Activated CD4-positive, alpha-beta T cell treated with anti-CD3 and anti-CD28 coated beads, Interleukin-2, amount 10 ng/mL, durations not matched to agents 7 days and 5 days (primary cell): ENCODE results near the gene C1orf185. TPM values are rescaled to one million over a fixed set of nuclear protein-coding genes. Genes with fewer than 3 reads are reported as not detected.
"Not testable (repeated sequence)": the region's sequence is repeated elsewhere in the genome, so short reads cannot be mapped to it uniquely, and the experiment has no call there.

Experiments used
- CTCF ChIA-PET: fragments of 350-600 bp; sonication (Branson Sonifier 250); formaldehyde crosslinking; loops from one replicate; lab custom pipeline; 2021; ENCODE audit warnings: antibody characterized with exemption; lab: Charles Lee
- POLR2A ChIA-PET: fragments of 350-600 bp; sonication (Branson Sonifier 250); formaldehyde crosslinking; loops from one replicate; lab custom pipeline; 2021; ENCODE audit warnings: antibody characterized with exemption; lab: Charles Lee
- DNase-seq: peaks from one replicate; pipeline ENCODE4 v3.0.0-alpha.2; 2020
- H3K27ac Mint-ChIP-seq: one replicate; pipeline ENCODE4 v1.8.0; 2021; ENCODE audit warnings: mild to moderate bottlenecking, moderate library complexity, mixed read lengths
- H3K27me3 Mint-ChIP-seq: one replicate; pipeline ENCODE4 v1.8.0; 2021; ENCODE audit warnings: mixed read lengths
- H3K36me3 Mint-ChIP-seq: one replicate; pipeline ENCODE4 v1.8.0; 2021; ENCODE audit warnings: low read depth, mixed read lengths
- H3K4me1 Mint-ChIP-seq: one replicate; pipeline ENCODE4 v1.8.0; 2021; ENCODE audit warnings: mixed read lengths
- H3K4me3 Mint-ChIP-seq: one replicate; pipeline ENCODE4 v1.8.0; 2021; ENCODE audit warnings: mild to moderate bottlenecking, moderate library complexity, mixed read lengths
- H3K9me3 Mint-ChIP-seq: one replicate; pipeline ENCODE4 v1.8.0; 2021; ENCODE audit warnings: mixed read lengths
- total RNA-seq, 2 experiments: library from RNA; stranded (reverse); gene quantifications; one replicate each; pipeline ENCODE4 v1.2.3, GENCODE V29; 2021

The C1orf185 gene
- total RNA-seq, 2 experiments from 2014 or later, result not detected

- H3K36me3 Mint-ChIP-seq, result no peaks in the 10 kb centered on the region
- H3K4me1 Mint-ChIP-seq, result no peaks in the 10 kb centered on the region
- H3K9me3 Mint-ChIP-seq, result no peaks in the 10 kb centered on the region
- H3K27me3 Mint-ChIP-seq, result peaks cover 42% of the 10 kb centered on the region
- H3K4me3 Mint-ChIP-seq, result no peak overlapping the region
- POLR2A ChIA-PET, result no interaction called here
- CTCF ChIA-PET, result no interaction called here
- DNase-seq, result no peak
- no peak overlapping the region for H3K27ac Mint-ChIP-seq
These were observed 4.9 kb upstream of the C1orf185 start for GRCh38 chr1:51097171-51097570.

DNA sequence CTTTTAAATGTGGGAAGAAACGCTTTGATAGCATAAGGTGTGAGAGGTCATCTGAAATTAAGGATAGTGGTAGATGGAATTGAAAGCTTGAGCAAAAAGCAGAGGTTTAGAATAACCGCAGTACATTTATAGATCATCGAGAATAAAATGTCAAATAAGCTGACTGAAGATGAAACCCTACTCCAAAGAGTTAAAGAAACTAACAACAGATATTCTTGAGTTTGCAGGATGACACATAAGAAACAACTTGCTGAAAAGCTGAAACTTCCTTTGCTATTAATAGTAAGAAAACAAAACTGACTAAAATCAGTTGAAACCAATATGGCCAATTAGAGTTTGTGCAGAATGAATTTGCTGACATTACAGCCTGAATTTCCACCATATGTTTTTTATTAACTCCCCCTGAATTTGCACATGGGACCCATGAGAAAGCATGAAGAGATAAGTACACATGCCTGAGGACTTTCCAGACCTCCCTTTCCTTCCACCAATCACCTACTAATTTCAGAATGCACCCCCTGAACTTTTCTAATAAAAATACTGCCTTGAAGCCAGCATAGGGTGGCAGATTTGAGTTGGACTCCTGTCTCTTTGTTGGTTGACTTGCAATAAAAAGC lies 1.7 kb upstream of the C1orf185 start:
- DNase-seq, result no peak
- POLR2A ChIA-PET, result no interaction called here

DNA sequence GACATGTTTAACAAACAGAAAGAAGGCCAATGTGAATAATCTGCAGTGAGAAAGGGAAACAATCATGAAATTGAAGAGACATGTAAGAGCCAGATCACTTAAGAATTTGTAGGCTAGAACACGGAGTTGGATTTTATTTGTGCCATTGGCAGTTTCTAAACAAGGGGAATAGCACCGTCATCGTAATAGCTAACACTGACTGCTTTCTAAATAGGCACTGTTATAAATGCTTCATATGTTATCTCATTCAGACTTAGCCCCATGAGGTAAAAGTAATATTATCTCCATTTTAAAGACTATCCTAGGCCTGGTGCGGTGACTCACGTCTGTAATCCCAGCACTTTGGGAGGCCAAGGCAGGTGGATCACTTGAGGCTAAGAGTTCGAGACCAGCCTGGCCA lies 12.1 kb downstream of the C1orf185 start:
- Mint-ChIP-seq H3K27me3 (peaks cover 26% of the 10 kb centered on the region), H3K4me1 (no peaks in the 10 kb centered on the region), H3K4me3 (no peak overlapping the region), H3K9me3 (no peaks in the 10 kb centered on the region), H3K36me3 (no peaks in the 10 kb centered on the region), H3K27ac (no peak overlapping the region)
- CTCF ChIA-PET, result interaction anchor here (1.1 kb wide), 1 partner anchor 77 kb away, joined by 3 read pairs; no protein-coding TSS in a partner anchor
- POLR2A ChIA-PET, result no interaction called here
- DNase-seq, result no peak

More for the DNA sequence above, 1.7 kb upstream of the C1orf185 start:
- no peak overlapping the region for H3K27ac Mint-ChIP-seq
- H3K36me3 Mint-ChIP-seq, result no peaks in the 10 kb centered on the region
- peaks cover 24% of the 10 kb centered on the region for H3K27me3 Mint-ChIP-seq
- no peak overlapping the region for H3K4me3 Mint-ChIP-seq
- no peaks in the 10 kb centered on the region for H3K9me3 Mint-ChIP-seq
- CTCF ChIA-PET, result interaction anchor here (0.9 kb wide), 1 partner anchor 155 kb away, joined by 3 read pairs; no protein-coding TSS in a partner anchor
- H3K4me1 Mint-ChIP-seq, result no peaks in the 10 kb centered on the region

DNA sequence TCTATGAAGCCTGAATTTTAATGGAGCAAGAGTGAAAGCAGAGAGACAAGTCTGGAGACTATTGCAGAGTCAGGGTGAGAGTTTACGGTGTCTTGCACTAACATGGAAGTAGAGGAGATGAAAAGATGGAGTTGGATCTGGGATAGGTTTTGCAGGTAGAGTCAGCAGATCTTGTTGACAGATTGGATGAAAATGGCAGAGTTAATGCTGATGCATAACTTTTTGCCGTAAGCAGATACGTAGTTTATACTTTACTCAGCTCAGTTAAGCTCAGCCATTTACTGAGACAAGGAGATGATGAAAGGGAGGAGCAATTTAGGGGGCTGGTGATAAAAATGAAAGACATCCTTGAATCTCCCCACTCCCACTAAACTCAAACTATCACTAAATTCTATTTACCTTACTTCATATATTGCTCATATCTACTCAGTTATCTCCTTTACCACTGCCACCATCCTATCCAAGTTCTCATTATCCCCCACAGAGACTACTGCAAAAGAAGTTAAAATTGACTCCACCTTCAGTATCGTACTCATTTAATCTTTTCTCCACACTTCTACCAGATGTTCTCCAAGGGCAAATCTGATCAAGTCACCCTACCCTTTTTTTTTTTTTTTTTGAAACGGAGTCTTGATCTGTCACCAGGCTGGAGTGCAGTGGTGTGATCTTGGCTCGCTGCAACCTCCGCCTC lies 13.8 kb downstream of the C1orf185 start:
- no peak overlapping the region for H3K27ac Mint-ChIP-seq
- peaks cover 14% of the 10 kb centered on the region for H3K27me3 Mint-ChIP-seq
- no peak overlapping the region for H3K4me3 Mint-ChIP-seq
- no peaks in the 10 kb centered on the region for H3K36me3 Mint-ChIP-seq
- no peaks in the 10 kb centered on the region for H3K9me3 Mint-ChIP-seq
- ChIA-PET POLR2A (no interaction called here), CTCF (no interaction called here)
- no peak for DNase-seq
- H3K4me1 Mint-ChIP-seq, result no peaks in the 10 kb centered on the region

- Mint-ChIP-seq H3K36me3 (no peaks in the 10 kb centered on the region), H3K9me3 (no peaks in the 10 kb centered on the region), H3K4me1 (no peaks in the 10 kb centered on the region), H3K27ac (no peak overlapping the region), H3K27me3 (peaks cover 24% of the 10 kb centered on the region), H3K4me3 (no peak overlapping the region)
- CTCF ChIA-PET, result no interaction called here
- DNase-seq, result no peak
- POLR2A ChIA-PET, result no interaction called here
These were observed 17.3 kb downstream of the C1orf185 start for GRCh38 chr1:51119331-51119730.

- Mint-ChIP-seq H3K4me3 (no peak overlapping the region), H3K27ac (no peak overlapping the region), H3K4me1 (no peaks in the 10 kb centered on the region), H3K27me3 (peaks cover 26% of the 10 kb centered on the region), H3K36me3 (no peaks in the 10 kb centered on the region), H3K9me3 (no peaks in the 10 kb centered on the region)
- ChIA-PET CTCF (no interaction called here), POLR2A (no interaction called here)
- no peak for DNase-seq
These were observed 18.6 kb downstream of the C1orf185 start for GRCh38 chr1:51120629-51121028.

DNA sequence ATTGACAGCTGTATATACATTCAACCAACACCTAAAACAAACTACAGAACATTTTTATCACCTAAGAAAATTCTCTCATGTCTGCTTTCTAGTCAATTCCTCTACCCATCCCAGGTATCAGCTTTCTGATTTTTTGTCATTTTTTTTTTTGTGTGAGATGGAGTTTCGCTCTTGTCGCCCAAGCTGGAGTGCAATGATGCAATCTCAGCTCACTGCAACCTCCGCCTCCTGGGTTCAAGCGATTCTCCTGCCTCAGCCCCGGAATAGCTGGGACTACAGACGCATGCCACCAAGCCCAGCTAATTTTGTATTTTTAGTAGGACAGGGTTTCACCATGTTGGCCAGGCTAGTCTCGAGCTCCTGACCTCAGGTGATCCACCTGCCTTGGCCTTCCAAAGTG lies 25.1 kb downstream of the C1orf185 start:
- H3K9me3 Mint-ChIP-seq, H3K4me3 Mint-ChIP-seq, CTCF ChIA-PET, H3K27ac Mint-ChIP-seq, POLR2A ChIA-PET, H3K4me1 Mint-ChIP-seq, H3K36me3 Mint-ChIP-seq, DNase-seq: not testable (repeated sequence)
- peaks cover 32% of the 10 kb centered on the region for H3K27me3 Mint-ChIP-seq

GRCh38 chr1:51131185-51131584 lies 29.2 kb downstream of the C1orf185 start:
- H3K27me3 Mint-ChIP-seq, result peaks cover 48% of the 10 kb centered on the region
- H3K9me3 Mint-ChIP-seq, result peaks cover 20% of the 10 kb centered on the region
- H3K4me3 Mint-ChIP-seq, result no peak overlapping the region
- H3K36me3 Mint-ChIP-seq, result peaks cover 2% of the 10 kb centered on the region
- CTCF ChIA-PET, result no interaction called here
- H3K4me1 Mint-ChIP-seq, result no peaks in the 10 kb centered on the region
- no peak for DNase-seq
- H3K27ac Mint-ChIP-seq, result no peak overlapping the region
- POLR2A ChIA-PET, result no interaction called here

DNA sequence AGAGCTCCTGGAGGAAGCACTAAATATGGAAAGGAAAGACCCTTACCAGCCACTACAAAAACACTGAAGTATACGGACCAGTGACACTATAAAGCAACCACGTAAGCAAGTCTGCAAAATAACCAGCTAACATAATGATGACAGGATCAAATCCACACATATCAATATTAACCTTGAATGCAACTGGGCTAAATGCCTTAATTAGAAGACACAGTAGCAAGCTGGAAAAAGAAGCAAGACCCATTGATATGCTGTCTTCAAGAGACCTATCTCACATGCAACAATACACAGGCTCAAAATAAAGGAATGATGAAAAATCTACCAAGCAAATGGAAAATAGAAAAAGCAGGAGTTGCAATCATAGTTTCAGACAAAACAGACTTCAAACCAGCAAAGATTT lies 31.0 kb downstream of the C1orf185 start:
- CTCF ChIA-PET, result no interaction called here
- H3K27me3 Mint-ChIP-seq, result peaks cover 56% of the 10 kb centered on the region
- no peak for DNase-seq
- no peak overlapping the region for H3K27ac Mint-ChIP-seq
- peaks cover 2% of the 10 kb centered on the region for H3K36me3 Mint-ChIP-seq
- no peaks in the 10 kb centered on the region for H3K4me1 Mint-ChIP-seq
- POLR2A ChIA-PET, result no interaction called here
- H3K9me3 Mint-ChIP-seq, result peaks cover 20% of the 10 kb centered on the region
- H3K4me3 Mint-ChIP-seq, result no peak overlapping the region

GRCh38 chr1:51137696-51138095 lies 35.7 kb downstream of the C1orf185 start:
- DNase-seq, H3K27ac Mint-ChIP-seq, H3K4me3 Mint-ChIP-seq, CTCF ChIA-PET, H3K36me3 Mint-ChIP-seq, H3K4me1 Mint-ChIP-seq, POLR2A ChIA-PET: not testable (repeated sequence)
- peaks cover 48% of the 10 kb centered on the region for H3K27me3 Mint-ChIP-seq
- H3K9me3 Mint-ChIP-seq, result peaks cover 11% of the 10 kb centered on the region

- ChIA-PET POLR2A (no interaction called here), CTCF (no interaction called here)
- Mint-ChIP-seq H3K9me3 (no peaks in the 10 kb centered on the region), H3K4me3 (no peak overlapping the region), H3K4me1 (no peaks in the 10 kb centered on the region), H3K27me3 (peaks cover 41% of the 10 kb centered on the region), H3K27ac (no peak overlapping the region), H3K36me3 (no peaks in the 10 kb centered on the region)
- no peak for DNase-seq
These were observed 37.4 kb downstream of the C1orf185 start for GRCh38 chr1:51139474-51139873.

- H3K27ac Mint-ChIP-seq, result no peak overlapping the region
- H3K36me3 Mint-ChIP-seq, result no peaks in the 10 kb centered on the region
- ChIA-PET CTCF (no interaction called here), POLR2A (no interaction called here)
- peaks cover 13% of the 10 kb centered on the region for H3K27me3 Mint-ChIP-seq
- no peak for DNase-seq
- no peaks in the 10 kb centered on the region for H3K4me1 Mint-ChIP-seq
- no peak overlapping the region for H3K4me3 Mint-ChIP-seq
- H3K9me3 Mint-ChIP-seq, result no peaks in the 10 kb centered on the region
These were observed 45.4 kb downstream of the C1orf185 start for GRCh38 chr1:51147394-51147793.

- Mint-ChIP-seq H3K27ac (no peak overlapping the region), H3K4me3 (no peak overlapping the region), H3K9me3 (peaks cover 12% of the 10 kb centered on the region), H3K27me3 (peaks cover 14% of the 10 kb centered on the region), H3K4me1 (peaks cover 7% of the 10 kb centered on the region), H3K36me3 (peaks cover 7% of the 10 kb centered on the region)
- POLR2A ChIA-PET, result no interaction called here
- DNase-seq, result no peak
- CTCF ChIA-PET, result interaction anchor here (0.6 kb wide), 1 partner anchor 1583 kb away, joined by 4 read pairs; no protein-coding TSS in a partner anchor
These were observed 52.7 kb downstream of the C1orf185 start for GRCh38 chr1:51154776-51155175.
